HL-60 (cell line): ENCODE results near the gene FNDC3B.
A peak's percentile ranks its signal among the peaks of the same experiment; 100 is the strongest.

ENCODE experiments used
- DNase-seq, 2 experiments: peaks; one replicate each; pipeline ENCODE4 v3.0.0-alpha.2; 2010 to 2020; ENCODE audit warnings: low read depth in 1 of 2, low spot score in 1 of 2
- H3K27ac ChIP-seq: fragments of 250-450 bp; sonication (Bioruptor Pico); replicated peaks from 2 replicates; pipeline ENCODE4 v1.5.1; 2020; ENCODE audit warnings: mild to moderate bottlenecking, moderate library complexity
- H3K27me3 ChIP-seq: fragments of 250-450 bp; sonication (Bioruptor Pico); 2 replicates; pipeline ENCODE4 v1.5.1; 2021; ENCODE audit warnings: mild to moderate bottlenecking, moderate library complexity; ENCODE audit not compliant: insufficient read depth, poor library complexity, severe bottlenecking
- H3K4me3 ChIP-seq: replicated peaks from 2 replicates; pipeline ENCODE4 v1.5.1; 2011; ENCODE audit warnings: mild to moderate bottlenecking, control low read depth, low read length; ENCODE audit not compliant: insufficient read depth
- CTCF ChIP-seq: IDR thresholded peaks from one replicate; pipeline ENCODE4 v1.5.1; 2011; ENCODE audit warnings: low read length, control low read depth, inconsistent platforms; ENCODE audit not compliant: insufficient read depth
- GABPA ChIP-seq: IDR thresholded peaks from 2 replicates; pipeline ENCODE4 v1.6.1; 2012; ENCODE audit warnings: low read depth
- POLR2AphosphoS5 ChIP-seq: IDR thresholded peaks from 2 replicates; pipeline ENCODE4 v1.6.1; 2012; ENCODE audit warnings: low read depth
- REST ChIP-seq: IDR thresholded peaks from 2 replicates; pipeline ENCODE4 v1.6.1; 2012; ENCODE audit warnings: low read depth; ENCODE audit not compliant: insufficient replicate concordance
- SPI1 ChIP-seq: IDR thresholded peaks from 2 replicates; pipeline ENCODE4 v1.6.1; 2012; ENCODE audit warnings: low read depth, mild to moderate bottlenecking, borderline replicate concordance

Gene FNDC3B

GRCh38 chr3:172135820-172136219 lies 96.4 kb downstream of the FNDC3B start:
- Histone ChIP-seq H3K27ac (peak overlapping the region; percentile 98), H3K27me3 (no peaks in the 10 kb centered on the region), H3K4me3 (no peak overlapping the region)
- DNase-seq, result peak; percentile 45 to 68
- TF ChIP-seq SPI1, result peak; percentile 12; the same call in 1 of the 2 replicates
- TF ChIP-seq REST, result no peak

- TF ChIP-seq GABPA (no peak), REST (no peak), CTCF (no peak), POLR2AphosphoS5 (no peak), SPI1 (no peak)
- Histone ChIP-seq H3K27ac (peak overlapping the region; percentile 98), H3K27me3 (no peaks in the 10 kb centered on the region), H3K4me3 (no peak overlapping the region)
- no peak for DNase-seq
Measured at GRCh38 chr3:172136330-172136729, 97.0 kb downstream of the FNDC3B start.

GRCh38 chr3:172137287-172138192 lies 98.2 kb downstream of the FNDC3B start:
- Histone ChIP-seq H3K27ac (peak overlapping the region; percentile 98), H3K27me3 (no peaks in the 10 kb centered on the region), H3K4me3 (no peak overlapping the region)
- DNase-seq, result no peak
- TF ChIP-seq GABPA (no peak), SPI1 (no peak), POLR2AphosphoS5 (no peak), REST (no peak), CTCF (no peak)
